ENCODE measurements around the gene ACADVL. TPM values are rescaled to one million over a fixed set of nuclear protein-coding genes. Genes with fewer than 3 reads are reported as not detected.

Gene ACADVL
- total RNA-seq, 1 experiment from 2014 or later: 305 TPM

DNA sequence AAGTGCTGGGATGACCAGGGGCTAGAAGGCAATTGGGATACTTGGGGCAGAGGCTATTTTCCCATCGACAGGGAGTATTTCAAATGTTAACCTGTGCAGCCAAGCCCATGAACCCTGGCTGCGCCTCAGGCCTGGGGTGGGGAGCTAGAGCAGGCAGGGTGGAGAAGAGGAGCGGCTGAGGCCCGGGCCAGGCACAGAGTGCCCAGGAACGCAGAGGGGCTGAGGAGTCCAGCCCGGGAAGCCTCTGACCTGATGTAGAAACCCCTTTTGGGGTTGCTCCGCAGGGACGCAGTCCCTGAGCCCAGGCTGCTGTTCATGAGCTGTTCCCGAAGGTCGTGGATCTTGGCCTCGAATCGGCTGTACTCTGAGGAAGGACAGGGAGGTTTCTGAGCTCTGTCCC is 23.8 kb upstream of the ACADVL start:
- Histone ChIP-seq H3K4me1 (ENCODE audit: control insufficient read depth, insufficient read depth, low read length) (no peaks in the 10 kb centered on the region), H3K27ac (ENCODE audit: low read length) (no peak overlapping the region), H3K36me3 (ENCODE audit: control insufficient read depth, insufficient read depth, low read length) (no peaks in the 10 kb centered on the region), H3K27me3 (ENCODE audit: control insufficient read depth, insufficient read depth, low read length) (no peaks in the 10 kb centered on the region), H3K4me3 (ENCODE audit: low read depth in 2 of 2, low read length in 2 of 2) (no peak overlapping the region), H3K9me3 (ENCODE audit: control insufficient read depth, insufficient read depth, low read depth, low read length) (no peaks in the 10 kb centered on the region)
- POLR2A ChIA-PET: no interaction called here
- TF ChIP-seq SIN3A (IDR thresholded peaks at IDR 0.05; ENCODE audit: borderline replicate concordance, insufficient read depth, low read depth, low read length) (no peak), POLR2AphosphoS5 (IDR thresholded peaks at IDR 0.05; ENCODE audit: low read depth, low read length) (no peak), REST (IDR thresholded peaks at IDR 0.05; ENCODE audit: insufficient read depth in 1 of 2, low read depth in 2 of 2, low read length in 1 of 2) (no peak), TCF7L2 (IDR thresholded peaks at IDR 0.05; ENCODE audit: low read depth, low read length) (no peak)
- TF ChIP-seq, protein P1, sequence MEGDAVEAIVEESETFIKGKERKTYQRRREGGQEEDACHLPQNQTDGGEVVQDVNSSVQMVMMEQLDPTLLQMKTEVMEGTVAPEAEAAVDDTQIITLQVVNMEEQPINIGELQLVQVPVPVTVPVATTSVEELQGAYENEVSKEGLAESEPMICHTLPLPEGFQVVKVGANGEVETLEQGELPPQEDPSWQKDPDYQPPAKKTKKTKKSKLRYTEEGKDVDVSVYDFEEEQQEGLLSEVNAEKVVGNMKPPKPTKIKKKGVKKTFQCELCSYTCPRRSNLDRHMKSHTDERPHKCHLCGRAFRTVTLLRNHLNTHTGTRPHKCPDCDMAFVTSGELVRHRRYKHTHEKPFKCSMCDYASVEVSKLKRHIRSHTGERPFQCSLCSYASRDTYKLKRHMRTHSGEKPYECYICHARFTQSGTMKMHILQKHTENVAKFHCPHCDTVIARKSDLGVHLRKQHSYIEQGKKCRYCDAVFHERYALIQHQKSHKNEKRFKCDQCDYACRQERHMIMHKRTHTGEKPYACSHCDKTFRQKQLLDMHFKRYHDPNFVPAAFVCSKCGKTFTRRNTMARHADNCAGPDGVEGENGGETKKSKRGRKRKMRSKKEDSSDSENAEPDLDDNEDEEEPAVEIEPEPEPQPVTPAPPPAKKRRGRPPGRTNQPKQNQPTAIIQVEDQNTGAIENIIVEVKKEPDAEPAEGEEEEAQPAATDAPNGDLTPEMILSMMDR (IDR thresholded peaks at IDR 0.05): no peak
- DNase-seq (ENCODE audit: low read depth, low spot score) (no peak), ATAC-seq (no peak)
- in situ Hi-C loops (cut with HindIII; ENCODE audit: low pct_unique_long_range_greater_than_20kb, low sequenced_read_pairs): no loop called here
- BruUV-seq (replicated peaks): no TSS peak
- intact Hi-C loops (cut with micrococcal nuclease; ENCODE audit: unreplicated experiment): no loop called here
- CTCF ChIA-PET: no interaction called here

DNA sequence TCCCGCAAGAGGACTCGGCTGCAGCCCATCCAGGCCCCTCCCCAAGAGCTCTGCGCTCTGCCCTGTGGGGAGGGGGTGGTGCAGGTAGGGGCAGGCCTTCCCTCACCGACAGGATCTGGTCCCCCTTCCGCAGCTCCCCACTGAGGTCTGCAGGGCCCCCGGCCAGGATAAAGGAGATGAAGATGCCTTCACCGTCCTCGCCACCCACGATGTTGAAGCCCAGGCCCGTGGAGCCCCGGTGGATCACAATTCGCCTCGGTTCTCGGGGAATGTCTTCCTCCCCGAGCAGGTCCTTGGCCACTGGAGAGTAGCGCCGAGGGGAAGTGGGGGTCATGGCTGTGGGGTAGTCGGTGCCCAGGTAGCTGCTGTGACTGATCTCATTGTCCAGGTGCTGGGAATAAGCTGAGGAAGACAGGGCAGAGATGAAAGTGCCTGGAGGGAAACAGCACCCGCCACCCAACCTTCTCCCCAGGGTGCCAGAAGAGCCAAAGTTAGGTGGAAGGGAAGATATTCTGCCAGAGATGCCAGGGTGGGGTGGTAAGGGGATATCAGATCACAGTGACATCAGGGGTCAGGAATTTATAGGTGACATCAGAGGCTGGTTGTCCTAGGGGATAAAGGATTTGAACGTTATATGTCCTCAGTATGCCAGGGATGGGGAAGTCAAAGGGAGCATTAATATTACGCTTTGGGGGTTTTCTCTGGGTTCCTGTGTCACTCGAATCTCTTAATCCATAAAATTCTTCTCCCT is 22.9 kb upstream of the ACADVL start:
- ChIA-PET POLR2A (interaction anchor here (0.8 kb wide), 1 partner anchor 21 kb away, joined by 6 read pairs; no protein-coding TSS in a partner anchor), CTCF (no interaction called here)
- Histone ChIP-seq H3K36me3 (ENCODE audit: control insufficient read depth, insufficient read depth, low read length) (no peaks in the 10 kb centered on the region; the same call in 1 of the 2 replicates), H3K9me3 (ENCODE audit: control insufficient read depth, insufficient read depth, low read depth, low read length) (no peaks in the 10 kb centered on the region), H3K27me3 (ENCODE audit: control insufficient read depth, insufficient read depth, low read length) (no peaks in the 10 kb centered on the region), H3K27ac (ENCODE audit: low read length) (no peak overlapping the region), H3K4me1 (ENCODE audit: control insufficient read depth, insufficient read depth, low read length) (no peaks in the 10 kb centered on the region), H3K4me3 (ENCODE audit: low read depth in 2 of 2, low read length in 2 of 2) (no peak overlapping the region)
- TF ChIP-seq, protein P1 (IDR thresholded peaks at IDR 0.05): no peak
- no peak for TF ChIP-seq REST (IDR thresholded peaks at IDR 0.05; ENCODE audit: insufficient read depth in 1 of 2, low read depth in 2 of 2, low read length in 1 of 2)
- TF ChIP-seq SIN3A (IDR thresholded peaks at IDR 0.05; ENCODE audit: borderline replicate concordance, insufficient read depth, low read depth, low read length): no peak
- TF ChIP-seq TCF7L2 (IDR thresholded peaks at IDR 0.05; ENCODE audit: low read depth, low read length): no peak
- no peak for TF ChIP-seq POLR2AphosphoS5 (IDR thresholded peaks at IDR 0.05; ENCODE audit: low read depth, low read length)
- no peak for DNase-seq (ENCODE audit: low read depth, low spot score)
- in situ Hi-C loops (cut with HindIII; ENCODE audit: low pct_unique_long_range_greater_than_20kb, low sequenced_read_pairs) (no loop called here), intact Hi-C loops (cut with micrococcal nuclease; ENCODE audit: unreplicated experiment) (no loop called here)
- no peak for ATAC-seq
- no TSS peak for BruUV-seq (replicated peaks)
